Prostate gland (tissue), 2 donors: Measurements from ENCODE around the gene JARID2.

Source experiments
- POLR2A ChIP-seq: fragments of 450-650 bp; IDR thresholded peaks from one replicate; pipeline ENCODE4 v1.6.1; 2016; ENCODE audit warnings: antibody characterized with exemption, mild to moderate bottlenecking
- POLR2AphosphoS5 ChIP-seq: sonication (generic); formaldehyde crosslinking; IDR thresholded peaks from one replicate; pipeline ENCODE4 v1.6.1; 2017; ENCODE audit warnings: antibody characterized with exemption
- TF ChIP-seq, protein P1 (sequence below), 4 experiments: fragments of 200-600 bp in 2 of 4; fragments of 450-650 bp in 2 of 4; sonication (generic) in 2 of 4; IDR thresholded peaks; 1 replicate in 3 of 4; 2 replicates in 1 of 4; pipeline ENCODE4 v1.5.1; 2016 to 2019; ENCODE audit warnings: antibody characterized with exemption in 4 of 4, mild to moderate bottlenecking in 2 of 4, moderate library complexity in 2 of 4

DNA sequence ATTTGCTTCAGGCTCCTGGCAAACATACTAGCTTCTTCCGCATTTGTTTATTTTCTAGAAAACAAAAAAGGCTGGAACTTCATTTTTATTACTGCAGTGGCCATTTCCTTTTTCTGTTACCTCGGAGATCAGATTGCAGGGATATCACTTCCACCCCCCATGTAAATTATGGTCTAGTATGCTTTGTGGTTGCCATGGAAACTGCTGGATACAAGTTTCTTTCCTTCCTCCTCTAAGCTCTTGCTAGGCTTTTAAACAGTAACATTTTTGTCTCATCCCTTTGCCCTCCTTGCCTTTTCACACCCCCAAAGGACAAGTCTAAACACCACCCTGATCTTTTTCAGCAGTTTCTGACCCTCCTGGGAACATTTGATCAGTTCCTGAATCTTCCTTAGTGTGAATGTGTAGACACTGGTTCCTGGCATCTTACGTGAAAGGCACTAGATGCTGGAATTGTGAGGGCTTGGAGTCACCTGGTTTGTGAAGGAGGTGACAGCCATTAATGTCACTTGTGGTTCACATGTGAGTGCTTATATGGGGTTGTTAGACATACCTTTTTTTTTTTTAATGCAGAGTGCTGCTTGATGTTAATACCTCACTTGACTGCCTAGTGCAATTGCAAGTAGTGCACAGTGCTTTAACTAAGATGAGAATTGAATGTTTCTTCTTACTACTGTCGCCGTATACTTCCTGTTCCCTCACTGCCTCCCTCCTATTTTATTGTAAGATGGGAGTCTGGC lies 181.6 kb downstream of the JARID2 start:
- TF ChIP-seq, protein P1, sequence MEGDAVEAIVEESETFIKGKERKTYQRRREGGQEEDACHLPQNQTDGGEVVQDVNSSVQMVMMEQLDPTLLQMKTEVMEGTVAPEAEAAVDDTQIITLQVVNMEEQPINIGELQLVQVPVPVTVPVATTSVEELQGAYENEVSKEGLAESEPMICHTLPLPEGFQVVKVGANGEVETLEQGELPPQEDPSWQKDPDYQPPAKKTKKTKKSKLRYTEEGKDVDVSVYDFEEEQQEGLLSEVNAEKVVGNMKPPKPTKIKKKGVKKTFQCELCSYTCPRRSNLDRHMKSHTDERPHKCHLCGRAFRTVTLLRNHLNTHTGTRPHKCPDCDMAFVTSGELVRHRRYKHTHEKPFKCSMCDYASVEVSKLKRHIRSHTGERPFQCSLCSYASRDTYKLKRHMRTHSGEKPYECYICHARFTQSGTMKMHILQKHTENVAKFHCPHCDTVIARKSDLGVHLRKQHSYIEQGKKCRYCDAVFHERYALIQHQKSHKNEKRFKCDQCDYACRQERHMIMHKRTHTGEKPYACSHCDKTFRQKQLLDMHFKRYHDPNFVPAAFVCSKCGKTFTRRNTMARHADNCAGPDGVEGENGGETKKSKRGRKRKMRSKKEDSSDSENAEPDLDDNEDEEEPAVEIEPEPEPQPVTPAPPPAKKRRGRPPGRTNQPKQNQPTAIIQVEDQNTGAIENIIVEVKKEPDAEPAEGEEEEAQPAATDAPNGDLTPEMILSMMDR (IDR thresholded peaks at IDR 0.05): no peak
- no peak for TF ChIP-seq POLR2AphosphoS5
- no peak for TF ChIP-seq POLR2A
